Caco-2 (cell line): Measurements from ENCODE around the gene TNS3. TPM values are rescaled to one million over a fixed set of nuclear protein-coding genes. Genes with fewer than 3 reads are reported as not detected.

Source experiments
- BruUV-seq: library from RNA; stranded (reverse); fragments of 400-500 nt; replicated peaks from 2 replicates; lab custom pipeline; 2021; lab: Mats Ljungman, UMichigan
- CTCF ChIA-PET: fragments of 300-600 bp; sonication (Branson Sonifier 250); formaldehyde crosslinking; loops from one replicate; lab custom pipeline; 2022; ENCODE audit warnings: antibody characterized with exemption; lab: Charles Lee
- POLR2A ChIA-PET: fragments of 300-600 bp; sonication (Branson Sonifier 250); formaldehyde crosslinking; loops from one replicate; lab custom pipeline; 2022; ENCODE audit warnings: antibody characterized with exemption; lab: Charles Lee
- DNase-seq, 2 experiments: peaks; one replicate each; pipeline versions ENCODE4 v3.0.0 to v3.0.0-alpha.2; 2020 to 2022
- H3K27me3 ChIP-seq: replicated peaks from 2 replicates; pipeline ENCODE4 v1.6.0; 2011; ENCODE audit warnings: low read length; ENCODE audit not compliant: control insufficient read depth, insufficient read depth
- H3K36me3 ChIP-seq: 2 replicates; pipeline ENCODE4 v1.5.1; 2011; ENCODE audit warnings: low read length; ENCODE audit not compliant: control insufficient read depth, insufficient read depth
- H3K4me1 ChIP-seq: fragments of 250-450 bp; sonication (Bioruptor Pico); 2 replicates; pipeline ENCODE4 v1.5.1; 2020; ENCODE audit warnings: mild to moderate bottlenecking
- H3K4me3 ChIP-seq: 2 replicates; pipeline ENCODE4 v1.5.1; 2011; ENCODE audit warnings: low read depth, mild to moderate bottlenecking, control low read depth, low read length
- H3K9me3 ChIP-seq: fragments of 250-450 bp; sonication (Bioruptor Pico); 2 replicates; pipeline ENCODE4 v1.5.1; 2020; ENCODE audit warnings: mild to moderate bottlenecking, moderate library complexity
- H3K27ac Mint-ChIP-seq: one replicate; pipeline ENCODE4 v1.8.0; 2022; ENCODE audit warnings: mixed read lengths; ENCODE audit not compliant: unreplicated experiment
- H3K27me3 Mint-ChIP-seq: one replicate; pipeline ENCODE4 v1.8.0; 2022; ENCODE audit warnings: mixed read lengths; ENCODE audit not compliant: insufficient read depth, unreplicated experiment
- H3K36me3 Mint-ChIP-seq: one replicate; pipeline ENCODE4 v1.8.0; 2022; ENCODE audit warnings: mild to moderate bottlenecking, mixed read lengths; ENCODE audit not compliant: insufficient read depth, unreplicated experiment
- H3K4me1 Mint-ChIP-seq: one replicate; pipeline ENCODE4 v1.8.0; 2022; ENCODE audit warnings: low read depth, mixed read lengths; ENCODE audit not compliant: unreplicated experiment
- H3K4me3 Mint-ChIP-seq: one replicate; pipeline ENCODE4 v1.8.0; 2022; ENCODE audit warnings: mild to moderate bottlenecking, moderate library complexity, mixed read lengths; ENCODE audit not compliant: unreplicated experiment
- H3K9me3 Mint-ChIP-seq: one replicate; pipeline ENCODE4 v1.8.0; 2022; ENCODE audit warnings: mixed read lengths; ENCODE audit not compliant: unreplicated experiment
- CTCF ChIP-seq, 2 experiments: fragments of 200-600 bp in 1 of 2; IDR thresholded peaks; 1 replicate in 1 of 2; 2 replicates in 1 of 2; pipeline versions ENCODE4 v1.5.1 to v1.8.0; 2011 to 2022; ENCODE audit warnings: antibody characterized with exemption in 1 of 2, control low read depth in 1 of 2, inconsistent platforms in 1 of 2, low read depth in 1 of 2, low read length in 1 of 2, mild to moderate bottlenecking in 1 of 2, moderate library complexity in 1 of 2; ENCODE audit not compliant: insufficient read depth in 1 of 2, severe bottlenecking in 1 of 2, unreplicated experiment in 1 of 2
- intact Hi-C: fragments of 100-400 bp; cut with micrococcal nuclease; formaldehyde crosslinking; loops from one replicate; pipeline ENCODE4 v1.10.0; 2022; ENCODE audit not compliant: unreplicated experiment
- total RNA-seq: library from RNA; stranded (reverse); gene quantifications from 2 replicates; pipeline ENCODE4 v1.2.3, GENCODE V29; 2022

Gene TNS3
- total RNA-seq, 1 experiment from 2014 or later, result 263 TPM

- TF ChIP-seq CTCF (IDR thresholded peaks at IDR 0.05; ENCODE audit: insufficient read depth in 1 of 2, low read depth in 1 of 2, low read length in 1 of 2, severe bottlenecking in 1 of 2, unreplicated experiment in 1 of 2), result no peak
- no peak overlapping the region for H3K4me3 ChIP-seq
- BruUV-seq, result no TSS peak
- Mint-ChIP-seq H3K36me3 (peaks cover 21% of the 10 kb centered on the region), H3K27me3 (no peaks in the 10 kb centered on the region), H3K27ac (no peak overlapping the region), H3K9me3 (no peaks in the 10 kb centered on the region), H3K4me1 (peaks cover 8% of the 10 kb centered on the region), H3K4me3 (no peak overlapping the region)
- intact Hi-C loops, result no loop called here
- no peak for DNase-seq
- peaks cover 13% of the 10 kb centered on the region for H3K36me3 ChIP-seq
- CTCF ChIA-PET, result no interaction called here
- no peaks in the 10 kb centered on the region; the same call in 1 of the 2 replicates for H3K27me3 ChIP-seq
- POLR2A ChIA-PET, result no interaction called here
- peaks cover 47% of the 10 kb centered on the region for H3K4me1 ChIP-seq
- no peaks in the 10 kb centered on the region for H3K9me3 ChIP-seq
Observed at GRCh38 chr7:47514818-47515217, 67.1 kb downstream of the TNS3 start.

- Mint-ChIP-seq H3K4me1 (peaks cover 12% of the 10 kb centered on the region), H3K9me3 (no peaks in the 10 kb centered on the region), H3K4me3 (no peak overlapping the region), H3K27me3 (no peaks in the 10 kb centered on the region), H3K27ac (no peak overlapping the region), H3K36me3 (peaks cover 25% of the 10 kb centered on the region)
- no peak overlapping the region for H3K4me3 ChIP-seq
- peaks cover 15% of the 10 kb centered on the region for H3K36me3 ChIP-seq
- TF ChIP-seq CTCF (IDR thresholded peaks at IDR 0.05; ENCODE audit: insufficient read depth in 1 of 2, low read depth in 1 of 2, low read length in 1 of 2, severe bottlenecking in 1 of 2, unreplicated experiment in 1 of 2), result no peak
- DNase-seq, result no peak
- ChIA-PET CTCF (no interaction called here), POLR2A (no interaction called here)
- peaks cover 51% of the 10 kb centered on the region for H3K4me1 ChIP-seq
- intact Hi-C loops, result no loop called here
- BruUV-seq, result no TSS peak
- no peaks in the 10 kb centered on the region; the same call in 1 of the 2 replicates for H3K27me3 ChIP-seq
- H3K9me3 ChIP-seq, result no peaks in the 10 kb centered on the region
Observed at GRCh38 chr7:47514367-47514766, 67.5 kb downstream of the TNS3 start.

- CTCF ChIA-PET, result no interaction called here
- DNase-seq, result no peak
- Mint-ChIP-seq H3K27me3 (no peaks in the 10 kb centered on the region), H3K36me3 (peaks cover 31% of the 10 kb centered on the region), H3K4me3 (no peak overlapping the region), H3K27ac (no peak overlapping the region), H3K9me3 (no peaks in the 10 kb centered on the region), H3K4me1 (peaks cover 14% of the 10 kb centered on the region)
- no TSS peak for BruUV-seq
- POLR2A ChIA-PET, result interaction anchor here (0.6 kb wide), 1 partner anchor 18 kb away, joined by 3 read pairs; no protein-coding TSS in a partner anchor
- peaks cover 14% of the 10 kb centered on the region for H3K36me3 ChIP-seq
- intact Hi-C loops, result loop anchor here (2.0 kb wide), 1 partner anchor 43 kb away; no protein-coding TSS in a partner anchor
- H3K4me1 ChIP-seq, result peaks cover 57% of the 10 kb centered on the region
- TF ChIP-seq CTCF (IDR thresholded peaks at IDR 0.05; ENCODE audit: insufficient read depth in 1 of 2, low read depth in 1 of 2, low read length in 1 of 2, severe bottlenecking in 1 of 2, unreplicated experiment in 1 of 2), result no peak
- no peak overlapping the region for H3K4me3 ChIP-seq
- no peaks in the 10 kb centered on the region; the same call in 1 of the 2 replicates for H3K27me3 ChIP-seq
- H3K9me3 ChIP-seq, result no peaks in the 10 kb centered on the region
Observed at GRCh38 chr7:47513741-47514241, 68.1 kb downstream of the TNS3 start.
